Kidney (tissue), 14 donors: Measurements from ENCODE around the gene STON1. TPM values are rescaled to one million over a fixed set of nuclear protein-coding genes. Genes with fewer than 3 reads are reported as not detected.

Experiments
- DNase-seq, 5 donors: peaks; one replicate each; pipeline ENCODE4 v3.0.0-alpha.2; 2013 to 2020
- FAIRE-seq: peaks from 2 replicates; lab custom pipeline; 2012; peaks lifted over from hg19 to GRCh38; lab: Jason Lieb, UNC
- H3K27ac ChIP-seq, 2 donors: one replicate each; pipeline ENCODE4 v1.7.0; 2013; ENCODE audit warnings: low read depth in 2 of 2, low read length in 2 of 2, inconsistent platforms in 1 of 2
- H3K27me3 ChIP-seq: one replicate; pipeline ENCODE4 v1.7.1; 2013; ENCODE audit warnings: low read length, inconsistent platforms; ENCODE audit not compliant: control insufficient read depth, insufficient read depth
- H3K36me3 ChIP-seq, 3 donors: one replicate each; pipeline versions ENCODE4 v1.7.0 to v1.7.1; 2013; ENCODE audit warnings: low read length in 3 of 3, control low read depth in 1 of 3, inconsistent platforms in 1 of 3; ENCODE audit not compliant: insufficient read depth in 3 of 3, control insufficient read depth in 2 of 3
- H3K4me1 ChIP-seq, 3 donors: one replicate each; pipeline versions ENCODE4 v1.7.0 to v1.7.1; 2013; ENCODE audit warnings: low read length in 3 of 3, inconsistent platforms in 1 of 3, low read depth in 1 of 3; ENCODE audit not compliant: control insufficient read depth in 2 of 3, insufficient read depth in 2 of 3
- H3K4me3 ChIP-seq, 3 donors: one replicate each; pipeline versions ENCODE4 v1.7.0 to v1.8.1; 2013; ENCODE audit warnings: low read length in 3 of 3, control low read depth in 1 of 3, inconsistent platforms in 1 of 3
- H3K9ac ChIP-seq, 3 donors: one replicate each; pipeline versions ENCODE4 v1.7.0 to v1.7.1; 2013; ENCODE audit warnings: low read length in 3 of 3, control low read depth in 1 of 3, inconsistent platforms in 1 of 3
- H3K9me3 ChIP-seq, 3 donors: one replicate each; pipeline versions ENCODE4 v1.7.0 to v1.7.1; 2013; ENCODE audit warnings: low read length in 3 of 3, control low read depth in 1 of 3, inconsistent platforms in 1 of 3; ENCODE audit not compliant: control insufficient read depth in 2 of 3, insufficient read depth in 1 of 3
- intact Hi-C: fragments of 100-400 bp; cut with DNase I; formaldehyde crosslinking; loops from one replicate; pipeline ENCODE4 v1.11.1; 2022
- polyA plus RNA-seq: library from polyadenylated mRNA; stranded (reverse); fragments of 350-450 nt; fragmentation: Illumina TruSeq; extraction: RNeasy Lipid Tissue Mini Kit (QIAGEN cat#74804); gene quantifications from one replicate; pipeline ENCODE4 v1.2.3, GENCODE V29; 2014; ENCODE audit warnings: low read depth, low replicate concordance; ENCODE audit not compliant: insufficient read depth
- total RNA-seq: library from RNA; stranded (reverse); fragmentation: NEBNext Ultra II Directional; extraction: Animal tissue kit (Norgen Biotek cat#: 25700); gene quantifications from one replicate; pipeline ENCODE4 v1.2.1, GENCODE V29; 2021
- TF ChIP-seq, protein P1 (sequence below): IDR thresholded peaks from 3 replicates; pipeline ENCODE4 v1.5.1; 2012; ENCODE audit warnings: mild to moderate bottlenecking, moderate library complexity, borderline replicate concordance; ENCODE audit not compliant: insufficient read depth; ENCODE audit errors: extremely low read depth
- donor health status: control.
- donor health status: control.
- donor health status: control.
- donor health status: control.
- donor health status: control.
- donor health status: DM: yes; HTN: yes; CAD: no.
- donor health status: Normal renal cell carcinoma (clear cell type).

Gene STON1
- total and polyA plus RNA-seq, 2 donors from 2014 or later: 5.8 to 15.7 TPM

DNA sequence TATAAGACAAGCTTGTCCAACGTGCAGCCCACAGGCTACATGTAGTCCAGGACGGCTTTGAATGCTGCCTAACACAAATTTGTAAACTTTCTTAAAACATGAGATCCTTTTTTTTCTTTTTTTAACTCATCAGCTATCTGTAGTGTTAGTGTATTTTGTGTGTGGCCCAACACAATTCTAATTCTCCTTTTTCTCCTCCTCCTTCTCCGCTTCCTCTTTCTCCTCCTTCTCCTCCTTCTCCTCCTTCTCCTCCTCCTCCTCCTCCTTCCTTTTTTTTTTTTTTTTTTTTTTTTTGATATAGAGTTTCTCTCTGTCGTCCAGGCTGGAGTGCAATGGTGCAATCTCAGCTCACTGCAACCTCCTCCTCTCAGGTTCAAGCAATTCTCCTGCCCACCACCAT, 48.4 kb downstream of the STON1 start:
- Histone ChIP-seq H3K27ac (no peak overlapping the region), H3K4me3 (no peak overlapping the region), H3K27me3 (no peaks in the 10 kb centered on the region), H3K9ac (no peak overlapping the region), H3K4me1 (no peaks in the 10 kb centered on the region), H3K9me3 (no peaks in the 10 kb centered on the region), H3K36me3 (peaks cover 0 to 4% (median 3%) of the 10 kb centered on the region in 3 donors)
- intact Hi-C loops: no loop called here
- FAIRE-seq (no peak), DNase-seq (no peak)
- TF ChIP-seq, protein P1, sequence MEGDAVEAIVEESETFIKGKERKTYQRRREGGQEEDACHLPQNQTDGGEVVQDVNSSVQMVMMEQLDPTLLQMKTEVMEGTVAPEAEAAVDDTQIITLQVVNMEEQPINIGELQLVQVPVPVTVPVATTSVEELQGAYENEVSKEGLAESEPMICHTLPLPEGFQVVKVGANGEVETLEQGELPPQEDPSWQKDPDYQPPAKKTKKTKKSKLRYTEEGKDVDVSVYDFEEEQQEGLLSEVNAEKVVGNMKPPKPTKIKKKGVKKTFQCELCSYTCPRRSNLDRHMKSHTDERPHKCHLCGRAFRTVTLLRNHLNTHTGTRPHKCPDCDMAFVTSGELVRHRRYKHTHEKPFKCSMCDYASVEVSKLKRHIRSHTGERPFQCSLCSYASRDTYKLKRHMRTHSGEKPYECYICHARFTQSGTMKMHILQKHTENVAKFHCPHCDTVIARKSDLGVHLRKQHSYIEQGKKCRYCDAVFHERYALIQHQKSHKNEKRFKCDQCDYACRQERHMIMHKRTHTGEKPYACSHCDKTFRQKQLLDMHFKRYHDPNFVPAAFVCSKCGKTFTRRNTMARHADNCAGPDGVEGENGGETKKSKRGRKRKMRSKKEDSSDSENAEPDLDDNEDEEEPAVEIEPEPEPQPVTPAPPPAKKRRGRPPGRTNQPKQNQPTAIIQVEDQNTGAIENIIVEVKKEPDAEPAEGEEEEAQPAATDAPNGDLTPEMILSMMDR: no peak

DNA sequence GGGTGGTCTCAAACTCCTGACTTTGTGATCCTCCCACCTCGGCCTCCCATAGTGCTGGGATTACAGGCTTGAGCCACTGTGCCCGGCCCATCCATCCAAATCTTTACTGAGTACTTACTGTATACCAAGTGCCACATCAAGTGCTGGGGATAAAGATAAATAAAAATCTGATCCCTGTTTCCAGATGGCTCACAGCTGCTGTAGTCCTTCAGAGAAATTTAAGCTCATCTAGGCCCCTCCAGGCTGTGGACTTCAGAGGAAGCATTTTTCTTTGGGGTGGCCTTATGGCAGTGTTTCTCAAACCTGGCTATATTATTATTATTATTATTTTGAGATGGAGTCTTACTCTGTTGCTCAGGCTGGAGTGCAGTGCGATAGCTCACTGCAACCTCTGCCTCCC, 54.0 kb downstream of the STON1 start:
- no peak overlapping the region for H3K9ac ChIP-seq
- H3K4me1 ChIP-seq: peaks cover 0 to 1% (median 0%) of the 10 kb centered on the region in 3 donors
- intact Hi-C loops: no loop called here
- DNase-seq (no peak), FAIRE-seq (no peak)
- H3K27ac ChIP-seq: no peak overlapping the region
- H3K36me3 ChIP-seq: peaks cover 0 to 4% (median 3%) of the 10 kb centered on the region in 3 donors
- H3K9me3 ChIP-seq: no peaks in the 10 kb centered on the region
- H3K27me3 ChIP-seq: no peaks in the 10 kb centered on the region
- TF ChIP-seq, protein P1: no peak
- H3K4me3 ChIP-seq: no peak overlapping the region

DNA sequence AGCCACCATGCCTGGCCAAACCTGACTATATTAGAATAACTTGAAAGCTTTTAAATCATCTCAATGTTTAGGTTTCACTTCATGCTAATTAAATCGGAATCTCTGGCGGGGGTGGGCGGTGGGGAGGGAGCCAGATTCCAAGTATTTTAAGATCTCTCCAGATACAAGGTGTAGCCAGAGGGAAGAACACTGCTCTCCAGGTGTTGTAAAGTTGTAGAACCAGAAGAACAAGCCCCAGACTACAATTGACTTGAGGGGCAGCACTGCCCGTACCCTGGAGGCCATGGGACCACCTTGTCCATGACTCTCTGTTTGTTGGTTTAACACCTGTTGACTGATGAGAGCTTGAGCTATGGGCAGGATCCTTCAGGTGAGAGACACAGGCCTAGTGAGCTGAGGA, 54.6 kb downstream of the STON1 start:
- TF ChIP-seq, protein P1: no peak
- H3K4me3 ChIP-seq: no peak overlapping the region
- no peaks in the 10 kb centered on the region for H3K9me3 ChIP-seq
- FAIRE-seq: no peak
- DNase-seq: no peak
- no peaks in the 10 kb centered on the region for H3K27me3 ChIP-seq
- H3K36me3 ChIP-seq: peaks cover 0 to 4% (median 3%) of the 10 kb centered on the region in 3 donors
- H3K9ac ChIP-seq: no peak overlapping the region
- peaks cover 0 to 3% (median 0%) of the 10 kb centered on the region in 3 donors for H3K4me1 ChIP-seq
- intact Hi-C loops: no loop called here
- no peak overlapping the region for H3K27ac ChIP-seq

DNA sequence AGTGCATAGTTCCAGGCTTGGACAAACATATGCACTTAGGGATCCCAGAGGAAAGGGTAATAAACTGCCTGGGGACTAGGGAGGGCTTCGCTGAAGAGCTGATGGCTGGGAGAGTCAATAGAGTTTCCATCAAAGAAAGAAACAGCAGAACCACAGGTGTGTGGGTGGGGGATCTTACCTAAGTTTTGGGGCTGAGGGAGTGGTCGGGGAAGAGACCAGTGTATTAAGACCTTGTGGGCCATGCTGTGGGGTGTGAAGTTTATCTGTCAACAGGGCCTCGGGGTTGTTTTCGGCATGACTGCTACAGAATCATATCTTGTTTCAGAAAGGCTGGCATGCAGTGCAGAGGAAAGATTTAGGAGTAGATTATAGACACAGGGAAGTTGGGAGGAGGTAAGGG, 56.5 kb downstream of the STON1 start:
- intact Hi-C loops: no loop called here
- Histone ChIP-seq H3K27ac (no peak overlapping the region), H3K4me1 (peaks cover 0 to 3% (median 0%) of the 10 kb centered on the region in 3 donors), H3K9ac (no peak overlapping the region), H3K27me3 (no peaks in the 10 kb centered on the region), H3K9me3 (no peaks in the 10 kb centered on the region), H3K36me3 (no peaks in the 10 kb centered on the region), H3K4me3 (no peak overlapping the region)
- FAIRE-seq (no peak), DNase-seq (peak in 2 of 5 donors; percentile 24 to 31)
- TF ChIP-seq, protein P1: no peak
